ENCODE measurements around the gene BARHL1. TPM values are rescaled to one million over a fixed set of nuclear protein-coding genes. Genes with fewer than 3 reads are reported as not detected.

Gene BARHL1
- total RNA-seq, 2 donors from 2014 or later, result not detected

DNA sequence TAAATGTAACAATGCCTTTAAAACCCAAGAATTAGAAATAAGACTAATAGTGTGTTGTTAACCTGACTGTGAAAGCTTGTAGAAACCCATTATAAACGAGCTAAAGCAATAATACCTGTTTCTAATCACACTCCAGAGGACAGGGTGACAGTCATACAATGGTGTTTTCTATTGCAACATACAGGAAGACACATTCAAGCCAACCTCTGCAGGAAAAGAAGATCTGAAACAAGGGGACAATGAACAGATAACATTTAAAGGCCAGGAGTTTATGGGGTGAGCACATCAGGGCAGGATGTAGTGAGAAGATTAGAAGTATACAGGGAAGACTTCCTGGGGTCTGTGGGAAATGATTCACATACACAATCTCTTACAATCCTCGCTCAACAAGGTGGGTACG lies 13.8 kb downstream of the BARHL1 start:
- H3K36me3 ChIP-seq, result peaks cover 0 to 4% of the 10 kb centered on the region in 2 donors
- no peaks in the 10 kb centered on the region for H3K27me3 ChIP-seq (replicated peaks; ENCODE audit: insufficient read depth)
- no peak for DNase-seq (ENCODE audit: low spot score)
- 73% methylated on average over 3 of the region's 3 CpGs for WGBS
- H3K9me3 ChIP-seq, result no peaks in the 10 kb centered on the region
- no peak overlapping the region for H3K27ac ChIP-seq
- no peak for TF ChIP-seq CTCF (IDR thresholded peaks at IDR 0.05)
- no peak for TF ChIP-seq POLR2AphosphoS5 (IDR thresholded peaks at IDR 0.05)
- TF ChIP-seq POLR2A (IDR thresholded peaks at IDR 0.05), result no peak
- no peaks in the 10 kb centered on the region for H3K4me1 ChIP-seq (replicated peaks)
- intact Hi-C loops (cut with DNase I), result no loop called here
- no peak overlapping the region for H3K4me3 ChIP-seq

GRCh38 chr9:132597073-132597775 lies 14.8 kb downstream of the BARHL1 start:
- Histone ChIP-seq H3K9me3 (no peaks in the 10 kb centered on the region), H3K27me3 (replicated peaks; ENCODE audit: insufficient read depth) (no peaks in the 10 kb centered on the region), H3K27ac (no peak overlapping the region), H3K4me3 (no peak overlapping the region), H3K4me1 (replicated peaks) (no peaks in the 10 kb centered on the region), H3K36me3 (peaks cover 0 to 4% of the 10 kb centered on the region in 2 donors)
- intact Hi-C loops (cut with DNase I), result no loop called here
- DNase-seq (ENCODE audit: low spot score), result no peak
- WGBS, result 91% methylated on average over 16 of the region's 16 CpGs
- TF ChIP-seq CTCF (IDR thresholded peaks at IDR 0.05), result no peak
- TF ChIP-seq POLR2A (IDR thresholded peaks at IDR 0.05), result no peak
- TF ChIP-seq POLR2AphosphoS5 (IDR thresholded peaks at IDR 0.05), result no peak

- TF ChIP-seq POLR2A (IDR thresholded peaks at IDR 0.05) (no peak), CTCF (IDR thresholded peaks at IDR 0.05) (no peak), POLR2AphosphoS5 (IDR thresholded peaks at IDR 0.05) (no peak)
- Histone ChIP-seq H3K4me1 (replicated peaks) (no peaks in the 10 kb centered on the region), H3K27me3 (replicated peaks; ENCODE audit: insufficient read depth) (no peaks in the 10 kb centered on the region), H3K9me3 (no peaks in the 10 kb centered on the region), H3K27ac (no peak overlapping the region), H3K4me3 (no peak overlapping the region), H3K36me3 (peaks cover 0 to 4% of the 10 kb centered on the region in 2 donors)
- no peak for DNase-seq (ENCODE audit: low spot score)
- intact Hi-C loops (cut with DNase I), result no loop called here
- WGBS, result 88% methylated on average over 12 of the region's 12 CpGs
Observed at GRCh38 chr9:132600326-132600984, 18.0 kb downstream of the BARHL1 start.

GRCh38 chr9:132602207-132602606 lies 19.8 kb downstream of the BARHL1 start:
- H3K4me3 ChIP-seq, result no peak overlapping the region
- H3K4me1 ChIP-seq (replicated peaks), result no peaks in the 10 kb centered on the region
- TF ChIP-seq CTCF (IDR thresholded peaks at IDR 0.05), result no peak
- no peak for TF ChIP-seq POLR2A (IDR thresholded peaks at IDR 0.05)
- no peak for TF ChIP-seq POLR2AphosphoS5 (IDR thresholded peaks at IDR 0.05)
- H3K27me3 ChIP-seq (replicated peaks; ENCODE audit: insufficient read depth), result no peaks in the 10 kb centered on the region
- 81% methylated on average over 3 of the region's 3 CpGs for WGBS
- H3K36me3 ChIP-seq, result peaks cover 0 to 4% of the 10 kb centered on the region in 2 donors
- H3K27ac ChIP-seq, result no peak overlapping the region
- no peak for DNase-seq (ENCODE audit: low spot score)
- intact Hi-C loops (cut with DNase I), result no loop called here
- no peaks in the 10 kb centered on the region for H3K9me3 ChIP-seq

- 91% methylated on average over 6 of the region's 6 CpGs for WGBS
- Histone ChIP-seq H3K27ac (no peak overlapping the region), H3K4me1 (replicated peaks) (no peaks in the 10 kb centered on the region), H3K27me3 (replicated peaks; ENCODE audit: insufficient read depth) (no peaks in the 10 kb centered on the region), H3K4me3 (no peak overlapping the region), H3K9me3 (no peaks in the 10 kb centered on the region), H3K36me3 (peaks cover 0 to under 1% of the 10 kb centered on the region in 2 donors)
- TF ChIP-seq CTCF (IDR thresholded peaks at IDR 0.05) (no peak), POLR2AphosphoS5 (IDR thresholded peaks at IDR 0.05) (no peak), POLR2A (IDR thresholded peaks at IDR 0.05) (no peak)
- intact Hi-C loops (cut with DNase I), result no loop called here
- no peak for DNase-seq (ENCODE audit: low spot score)
Observed at GRCh38 chr9:132605387-132605786, 23.0 kb downstream of the BARHL1 start.

Data from prostate gland (tissue), 2 donors.